Panc1 (cell line): Measurements from ENCODE around the gene ASTN2.

ENCODE experiments used
- CTCF ChIP-seq: fragments of 450-650 bp; IDR thresholded peaks from 2 replicates; pipeline ENCODE4 v1.5.1; 2017; ENCODE audit warnings: mild to moderate bottlenecking
- POLR2AphosphoS5 ChIP-seq: IDR thresholded peaks from 2 replicates; pipeline ENCODE4 v1.6.1; 2012; ENCODE audit warnings: mild to moderate bottlenecking, low read depth, low read length, moderate library complexity
- SIN3A ChIP-seq: IDR thresholded peaks from 2 replicates; pipeline ENCODE4 v1.6.1; 2012; ENCODE audit warnings: low read depth, mild to moderate bottlenecking, low read length, moderate library complexity, borderline replicate concordance; ENCODE audit not compliant: insufficient read depth
- TCF7L2 ChIP-seq: IDR thresholded peaks from 2 replicates; pipeline ENCODE4 v1.6.1; 2011; ENCODE audit warnings: mild to moderate bottlenecking, low read depth, low read length, inconsistent platforms
- TF ChIP-seq, protein P1 (sequence below), 2 experiments: IDR thresholded peaks; 2 replicates each; pipeline ENCODE4 v1.6.1; 2011 to 2012; ENCODE audit warnings: low read depth in 2 of 2, control low read depth in 1 of 2, low read length in 1 of 2, mild to moderate bottlenecking in 1 of 2, moderate library complexity in 1 of 2; ENCODE audit not compliant: insufficient read depth in 1 of 2

DNA sequence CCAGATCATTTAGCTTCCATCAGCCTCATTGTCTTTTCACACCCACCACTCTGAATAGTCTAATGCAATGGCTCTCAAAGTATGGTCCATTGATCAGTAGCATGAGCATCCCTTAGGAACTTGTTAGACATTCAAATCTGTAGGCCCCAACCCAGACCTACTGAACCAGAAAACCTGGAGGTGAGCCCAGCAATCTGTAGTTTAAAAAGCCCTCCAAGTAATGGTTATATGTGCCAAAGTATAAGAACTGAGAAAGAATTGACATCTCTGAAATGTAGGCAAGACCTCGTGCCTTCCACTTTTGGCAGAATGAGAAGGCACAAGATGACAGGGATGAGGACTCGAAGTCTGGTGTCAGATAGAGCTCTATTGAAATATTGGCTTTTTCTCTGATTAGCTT lies 460.1 kb downstream of the ASTN2 start:
- TF ChIP-seq CTCF (no peak), POLR2AphosphoS5 (no peak), SIN3A (no peak), TCF7L2 (no peak)
- TF ChIP-seq, protein P1, sequence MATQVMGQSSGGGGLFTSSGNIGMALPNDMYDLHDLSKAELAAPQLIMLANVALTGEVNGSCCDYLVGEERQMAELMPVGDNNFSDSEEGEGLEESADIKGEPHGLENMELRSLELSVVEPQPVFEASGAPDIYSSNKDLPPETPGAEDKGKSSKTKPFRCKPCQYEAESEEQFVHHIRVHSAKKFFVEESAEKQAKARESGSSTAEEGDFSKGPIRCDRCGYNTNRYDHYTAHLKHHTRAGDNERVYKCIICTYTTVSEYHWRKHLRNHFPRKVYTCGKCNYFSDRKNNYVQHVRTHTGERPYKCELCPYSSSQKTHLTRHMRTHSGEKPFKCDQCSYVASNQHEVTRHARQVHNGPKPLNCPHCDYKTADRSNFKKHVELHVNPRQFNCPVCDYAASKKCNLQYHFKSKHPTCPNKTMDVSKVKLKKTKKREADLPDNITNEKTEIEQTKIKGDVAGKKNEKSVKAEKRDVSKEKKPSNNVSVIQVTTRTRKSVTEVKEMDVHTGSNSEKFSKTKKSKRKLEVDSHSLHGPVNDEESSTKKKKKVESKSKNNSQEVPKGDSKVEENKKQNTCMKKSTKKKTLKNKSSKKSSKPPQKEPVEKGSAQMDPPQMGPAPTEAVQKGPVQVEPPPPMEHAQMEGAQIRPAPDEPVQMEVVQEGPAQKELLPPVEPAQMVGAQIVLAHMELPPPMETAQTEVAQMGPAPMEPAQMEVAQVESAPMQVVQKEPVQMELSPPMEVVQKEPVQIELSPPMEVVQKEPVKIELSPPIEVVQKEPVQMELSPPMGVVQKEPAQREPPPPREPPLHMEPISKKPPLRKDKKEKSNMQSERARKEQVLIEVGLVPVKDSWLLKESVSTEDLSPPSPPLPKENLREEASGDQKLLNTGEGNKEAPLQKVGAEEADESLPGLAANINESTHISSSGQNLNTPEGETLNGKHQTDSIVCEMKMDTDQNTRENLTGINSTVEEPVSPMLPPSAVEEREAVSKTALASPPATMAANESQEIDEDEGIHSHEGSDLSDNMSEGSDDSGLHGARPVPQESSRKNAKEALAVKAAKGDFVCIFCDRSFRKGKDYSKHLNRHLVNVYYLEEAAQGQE (IDR thresholded peaks at IDR 0.05; ENCODE audit: insufficient read depth in 1 of 2, low read depth in 2 of 2, low read length in 1 of 2) = no peak
